Effector memory CD8-positive, alpha-beta T cell (primary cell): Measurements from ENCODE around the gene GATA3.

Experiments used
- ATAC-seq: fragments of 150-1000 bp; cut with Tn5 transposase; replicated peaks from 2 replicates; pipeline ENCODE4 v1.10.0; 2021; ENCODE audit warnings: mild to moderate bottlenecking, moderate library complexity
- DNase-seq, 3 experiments: peaks; one replicate each; pipeline ENCODE4 v3.0.0; 2021
- H3K27ac Mint-ChIP-seq, 2 donors: one replicate each; pipeline ENCODE4 v1.8.0; 2022; ENCODE audit warnings: mild to moderate bottlenecking in 2 of 2, mixed read lengths in 2 of 2, moderate library complexity in 2 of 2
- H3K27me3 Mint-ChIP-seq, 2 donors: one replicate each; pipeline ENCODE4 v1.8.0; 2022; ENCODE audit warnings: mixed read lengths in 2 of 2
- H3K36me3 Mint-ChIP-seq: one replicate; pipeline ENCODE4 v1.8.0; 2022; ENCODE audit warnings: mild to moderate bottlenecking, moderate library complexity, mixed read lengths; ENCODE audit not compliant: insufficient read depth
- H3K4me1 Mint-ChIP-seq, 2 donors: one replicate each; pipeline ENCODE4 v1.8.0; 2022; ENCODE audit warnings: low read depth in 2 of 2, mixed read lengths in 2 of 2
- H3K4me3 Mint-ChIP-seq, 2 donors: one replicate each; pipeline ENCODE4 v1.8.0; 2022; ENCODE audit warnings: mild to moderate bottlenecking in 2 of 2, mixed read lengths in 2 of 2, moderate library complexity in 2 of 2
- H3K9me3 Mint-ChIP-seq, 2 donors: one replicate each; pipeline ENCODE4 v1.8.0; 2022; ENCODE audit warnings: mixed read lengths in 2 of 2

Gene GATA3

DNA sequence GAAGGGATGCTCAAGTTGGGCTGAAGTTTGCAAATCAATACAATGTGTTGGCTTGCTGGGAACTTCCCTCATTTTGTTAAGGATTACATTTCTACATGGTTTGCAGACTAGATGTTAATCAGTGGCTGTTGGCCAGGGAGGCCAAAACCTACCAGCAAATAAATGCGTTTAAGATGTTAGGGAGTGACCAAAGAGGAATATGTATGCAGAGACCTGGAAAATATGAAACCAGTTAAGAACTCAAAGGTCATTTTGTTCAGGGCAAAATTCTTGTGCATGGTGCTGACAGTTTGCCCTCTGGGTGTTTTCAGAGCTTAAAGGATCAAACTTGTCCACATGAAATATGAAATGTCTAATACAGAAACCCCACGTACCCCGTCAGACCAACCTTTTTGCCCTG, 30.3 kb downstream of the GATA3 start:
- DNase-seq: no peak
- Mint-ChIP-seq H3K4me3 (no peak overlapping the region), H3K27ac (no peak overlapping the region), H3K27me3 (no peaks in the 10 kb centered on the region), H3K9me3 (no peaks in the 10 kb centered on the region), H3K4me1 (peaks cover 7 to 10% of the 10 kb centered on the region in 2 donors), H3K36me3 (peaks cover 19% of the 10 kb centered on the region)
- ATAC-seq: no peak

DNA sequence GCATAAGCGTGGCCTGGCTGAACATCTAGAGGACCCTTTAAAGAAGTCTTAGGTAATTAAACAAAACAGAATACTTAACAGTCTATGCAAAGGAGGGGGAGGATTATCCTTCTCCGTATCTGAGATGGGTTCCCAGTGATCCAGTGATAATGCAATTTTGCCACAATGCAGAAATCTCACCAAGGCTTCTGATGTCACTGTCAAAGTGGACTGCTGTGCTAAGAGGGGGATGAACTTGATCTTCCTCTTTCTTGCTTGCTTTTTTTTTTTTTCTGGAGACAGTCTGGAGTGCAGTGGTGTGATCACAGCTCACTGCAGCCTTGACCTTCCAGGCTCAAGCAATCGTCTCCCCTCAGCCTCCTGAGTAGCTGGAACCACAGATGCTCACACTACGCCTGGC, 30.8 kb downstream of the GATA3 start:
- no peak for ATAC-seq
- H3K27ac Mint-ChIP-seq: no peak overlapping the region
- no peak for DNase-seq
- H3K4me1 Mint-ChIP-seq: peaks cover 7 to 10% of the 10 kb centered on the region in 2 donors
- H3K36me3 Mint-ChIP-seq: peaks cover 15% of the 10 kb centered on the region
- no peak overlapping the region for H3K4me3 Mint-ChIP-seq
- no peaks in the 10 kb centered on the region for H3K27me3 Mint-ChIP-seq
- no peaks in the 10 kb centered on the region for H3K9me3 Mint-ChIP-seq

DNA sequence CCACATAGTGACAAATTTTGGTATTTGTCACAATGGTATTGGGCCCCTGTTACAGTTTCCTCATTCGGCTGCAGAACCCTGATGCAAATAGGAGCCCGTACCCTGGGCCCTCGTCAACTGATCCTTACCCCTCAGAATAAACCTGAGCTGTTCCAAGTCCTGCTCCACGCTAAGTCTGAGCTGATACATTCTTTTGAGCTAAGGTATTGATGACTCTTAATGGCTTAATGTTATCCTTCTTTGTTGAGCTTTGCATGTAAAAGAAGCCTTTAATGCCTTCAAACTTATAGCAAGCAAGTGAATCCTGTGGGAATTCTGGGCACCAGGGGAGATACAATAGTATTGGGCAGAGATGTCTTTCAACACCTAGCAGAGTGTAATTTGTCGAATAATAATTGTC, 31.8 kb downstream of the GATA3 start:
- Mint-ChIP-seq H3K36me3 (peaks cover 11% of the 10 kb centered on the region), H3K27me3 (no peaks in the 10 kb centered on the region), H3K4me3 (no peak overlapping the region), H3K27ac (peak overlapping the region in 1 of 2 donors; percentile 15), H3K4me1 (peaks cover 7 to 10% of the 10 kb centered on the region in 2 donors), H3K9me3 (no peaks in the 10 kb centered on the region)
- ATAC-seq (no peak), DNase-seq (no peak)

DNA sequence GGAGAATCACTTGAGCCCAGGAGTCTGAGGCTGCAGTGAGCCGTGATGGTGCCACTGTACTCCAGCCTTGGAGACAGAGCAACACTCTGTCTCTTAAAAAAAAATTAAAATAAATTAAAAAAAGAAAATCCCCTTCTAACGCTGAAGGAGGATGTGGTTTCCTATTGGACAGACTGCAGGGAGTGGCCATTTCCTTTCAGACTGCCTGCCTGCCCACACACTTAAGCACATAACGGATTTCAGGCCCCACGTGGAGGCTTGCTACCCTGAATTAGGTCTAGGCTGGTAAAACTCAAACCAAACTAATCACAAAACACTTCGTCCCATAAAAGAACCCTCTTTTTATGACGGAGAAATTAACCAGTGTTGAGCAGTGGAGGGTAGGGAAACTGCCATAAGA, 34.0 kb downstream of the GATA3 start:
- Mint-ChIP-seq H3K27ac (peak overlapping the region; percentile 38 to 46), H3K36me3 (peaks cover 11% of the 10 kb centered on the region), H3K9me3 (no peaks in the 10 kb centered on the region), H3K4me3 (peak overlapping the region; percentile 25 to 31), H3K27me3 (no peaks in the 10 kb centered on the region), H3K4me1 (peaks cover 7 to 10% of the 10 kb centered on the region in 2 donors)
- peak; percentile 100 for ATAC-seq
- DNase-seq: peak; percentile 41 to 44 (median 42)

DNA sequence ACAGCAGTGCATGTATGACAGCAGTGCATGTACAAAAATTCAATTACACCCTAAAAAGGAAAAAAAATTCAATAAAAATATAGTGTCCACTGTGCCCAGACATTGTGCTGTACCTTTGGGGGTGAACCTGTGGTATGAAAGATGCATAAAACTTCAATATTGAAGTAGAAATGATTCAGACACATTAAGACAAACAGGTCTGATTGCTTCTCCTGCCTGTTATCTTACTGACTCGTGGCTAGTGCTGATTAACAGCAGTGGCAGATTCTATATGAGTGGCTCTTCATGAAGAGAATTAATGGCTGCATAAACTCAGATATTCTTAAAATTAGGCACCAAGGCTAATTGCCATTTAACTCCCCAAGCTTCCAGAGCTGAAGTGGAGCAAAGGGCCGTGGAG, 37.9 kb downstream of the GATA3 start:
- DNase-seq (no peak), ATAC-seq (no peak)
- Mint-ChIP-seq H3K27ac (peak overlapping the region in 1 of 2 donors; percentile 71), H3K9me3 (no peaks in the 10 kb centered on the region), H3K27me3 (no peaks in the 10 kb centered on the region), H3K4me1 (peaks cover 9 to 14% of the 10 kb centered on the region in 2 donors), H3K4me3 (no peak overlapping the region), H3K36me3 (peaks cover 5% of the 10 kb centered on the region)

DNA sequence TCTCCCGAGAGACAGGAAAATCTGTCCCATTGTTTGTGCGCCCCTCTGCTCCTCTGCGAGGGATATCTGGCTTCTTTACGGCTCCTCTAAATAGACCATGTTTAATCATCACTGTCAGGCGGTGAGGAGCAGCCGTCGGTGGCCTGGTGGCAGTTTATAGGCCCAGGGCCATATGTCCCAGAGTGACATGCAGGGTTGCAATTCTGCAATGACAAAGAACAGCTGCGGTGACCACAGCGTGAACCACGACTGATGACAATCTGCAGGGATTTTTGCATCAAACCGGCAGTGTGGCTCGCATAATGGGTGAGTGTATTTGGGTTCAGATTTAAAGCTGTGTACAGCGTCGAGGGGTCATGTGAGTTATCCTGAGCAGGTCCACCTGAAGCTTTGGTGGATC, 41.5 kb downstream of the GATA3 start:
- Mint-ChIP-seq H3K27me3 (no peaks in the 10 kb centered on the region), H3K4me1 (peaks cover 9% of the 10 kb centered on the region in 2 donors), H3K27ac (no peak overlapping the region), H3K9me3 (no peaks in the 10 kb centered on the region), H3K4me3 (no peak overlapping the region), H3K36me3 (peaks cover 5% of the 10 kb centered on the region)
- peak; percentile 51 for ATAC-seq
- DNase-seq: peak in 1 of 3 experiments; percentile 11

DNA sequence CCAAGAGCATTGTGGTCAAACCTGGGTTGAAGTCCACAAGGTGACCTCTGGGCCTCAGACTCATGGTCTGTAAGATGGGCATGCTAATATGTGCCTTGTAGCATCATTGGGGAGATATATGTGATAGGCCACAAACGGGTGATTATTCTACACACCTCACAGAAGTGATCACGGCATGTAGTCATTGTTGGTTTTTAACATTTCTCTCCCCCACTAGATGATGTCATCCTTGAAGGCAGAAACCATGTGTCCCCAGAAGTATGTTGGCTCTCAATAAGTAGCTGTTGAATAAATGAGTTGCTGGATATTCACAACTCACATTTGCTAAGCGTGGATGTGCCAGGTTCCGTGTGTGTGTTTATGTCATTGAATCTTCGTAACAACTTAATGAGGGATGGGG, 42.4 kb downstream of the GATA3 start:
- Mint-ChIP-seq H3K9me3 (no peaks in the 10 kb centered on the region), H3K4me1 (peaks cover 9% of the 10 kb centered on the region in 2 donors), H3K4me3 (no peak overlapping the region), H3K27me3 (no peaks in the 10 kb centered on the region), H3K36me3 (peaks cover 9% of the 10 kb centered on the region), H3K27ac (no peak overlapping the region)
- no peak for ATAC-seq
- DNase-seq: no peak

DNA sequence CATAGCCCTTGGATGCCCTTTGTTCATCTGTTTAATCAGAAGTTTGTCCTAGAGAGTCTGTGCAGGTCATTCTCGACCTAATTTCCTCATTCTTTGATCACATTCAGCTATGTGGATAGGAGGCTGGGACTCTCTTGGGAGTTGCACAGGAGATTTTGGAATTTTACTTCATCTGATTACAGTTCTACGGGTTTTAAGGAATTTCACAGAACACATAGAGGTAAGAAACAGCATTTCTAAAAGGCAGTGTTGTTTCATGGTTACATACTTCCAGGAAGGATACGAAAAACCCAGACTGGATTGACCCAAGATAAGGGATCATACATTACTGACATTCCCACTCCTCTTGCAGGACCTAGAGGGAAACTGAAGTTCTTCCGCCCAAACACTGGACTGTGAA, 45.9 kb downstream of the GATA3 start:
- ATAC-seq (no peak), DNase-seq (no peak)
- H3K4me1 Mint-ChIP-seq: peaks cover 6 to 11% of the 10 kb centered on the region in 2 donors
- no peak overlapping the region for H3K4me3 Mint-ChIP-seq
- H3K9me3 Mint-ChIP-seq: no peaks in the 10 kb centered on the region
- peaks cover 7% of the 10 kb centered on the region for H3K36me3 Mint-ChIP-seq
- H3K27me3 Mint-ChIP-seq: no peaks in the 10 kb centered on the region
- no peak overlapping the region for H3K27ac Mint-ChIP-seq

DNA sequence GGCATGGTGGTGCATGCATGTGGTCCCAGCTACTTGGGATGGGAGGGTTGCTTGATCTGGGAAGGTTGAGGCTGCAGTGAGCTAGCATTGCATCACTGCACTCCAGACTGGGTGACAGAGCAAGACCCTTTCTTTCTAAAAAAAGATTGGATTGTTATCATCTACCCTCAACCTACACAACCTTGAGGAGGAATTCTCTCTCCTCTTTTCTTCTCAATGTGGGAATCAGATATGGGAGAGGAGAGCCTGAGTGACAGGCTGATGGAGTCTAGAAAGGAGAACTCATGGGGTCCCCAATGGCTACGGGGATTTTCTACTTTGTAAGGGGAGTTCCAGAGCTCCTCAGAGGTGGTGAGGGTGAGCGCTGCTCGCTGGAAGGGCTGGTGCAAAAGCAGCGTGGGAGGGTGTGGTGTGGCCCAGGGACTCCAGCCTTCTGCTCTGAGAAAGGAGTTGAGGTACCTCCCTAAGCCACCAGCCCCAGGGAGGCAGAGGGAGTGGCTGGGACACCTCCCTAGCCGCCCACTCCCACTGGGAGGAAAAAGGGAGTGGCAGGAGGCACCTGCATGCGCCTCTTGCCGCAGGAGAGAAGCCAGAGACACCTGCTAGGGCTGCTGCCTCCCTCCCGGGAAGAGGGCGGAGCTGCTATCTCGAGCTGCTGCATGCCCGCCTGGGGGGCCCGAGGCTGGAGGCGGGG, 48.4 kb downstream of the GATA3 start:
- Mint-ChIP-seq H3K27ac (peak overlapping the region in 1 of 2 donors; percentile 91), H3K4me3 (peak overlapping the region in 1 of 2 donors; percentile 55), H3K9me3 (no peaks in the 10 kb centered on the region), H3K36me3 (peaks cover 7% of the 10 kb centered on the region), H3K4me1 (peaks cover 6% of the 10 kb centered on the region in 2 donors), H3K27me3 (no peaks in the 10 kb centered on the region)
- DNase-seq (no peak), ATAC-seq (peak; percentile 60)

DNA sequence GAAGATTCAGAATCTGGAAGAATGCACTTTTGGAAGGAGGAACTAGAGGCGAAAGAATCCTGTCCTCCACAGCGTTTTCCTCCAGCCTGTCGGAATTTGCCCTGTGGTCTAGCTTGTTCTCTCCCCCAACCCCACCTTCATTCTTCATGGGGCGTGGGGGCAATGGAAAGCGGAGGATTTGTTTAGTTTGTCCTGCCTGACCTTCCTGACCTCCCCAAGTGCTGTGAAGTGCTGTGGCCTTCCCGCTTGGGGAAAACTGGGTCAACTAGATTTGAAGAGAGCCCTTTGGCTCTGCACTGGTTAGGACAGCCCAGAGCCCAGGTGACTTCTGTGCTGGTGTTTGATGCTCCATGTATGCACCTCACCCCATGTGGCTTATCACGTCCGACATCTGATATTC, 49.1 kb downstream of the GATA3 start:
- DNase-seq (no peak), ATAC-seq (no peak)
- Mint-ChIP-seq H3K4me1 (peaks cover 6% of the 10 kb centered on the region in 2 donors), H3K4me3 (no peak overlapping the region), H3K9me3 (no peaks in the 10 kb centered on the region), H3K36me3 (peaks cover 7% of the 10 kb centered on the region), H3K27me3 (no peaks in the 10 kb centered on the region), H3K27ac (peak overlapping the region in 1 of 2 donors; percentile 31)

DNA sequence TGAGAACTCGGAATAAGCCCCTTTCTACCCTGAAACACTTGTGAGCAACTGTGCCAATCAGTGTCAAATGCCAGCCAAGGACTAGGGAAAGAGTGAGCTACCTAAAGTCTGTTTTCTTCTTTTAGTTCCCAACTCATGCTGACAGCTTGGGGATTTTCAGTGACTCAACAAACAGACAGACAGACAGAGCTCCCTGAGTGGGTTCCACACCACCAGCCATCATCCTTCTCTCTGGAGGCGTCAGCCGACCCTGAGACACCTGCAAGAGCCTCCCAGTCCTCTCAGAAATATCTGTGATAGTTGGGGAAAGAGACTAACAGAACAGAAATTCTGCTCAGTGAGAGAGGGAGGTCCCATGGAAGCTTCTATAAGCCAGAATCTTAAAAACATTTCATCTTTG, 49.5 kb downstream of the GATA3 start:
- ATAC-seq (no peak), DNase-seq (no peak)
- peak overlapping the region in 1 of 2 donors; percentile 31 for H3K27ac Mint-ChIP-seq
- H3K4me1 Mint-ChIP-seq: peaks cover 6% of the 10 kb centered on the region in 2 donors
- H3K27me3 Mint-ChIP-seq: no peaks in the 10 kb centered on the region
- no peaks in the 10 kb centered on the region for H3K9me3 Mint-ChIP-seq
- no peak overlapping the region for H3K4me3 Mint-ChIP-seq
- peaks cover 7% of the 10 kb centered on the region for H3K36me3 Mint-ChIP-seq

DNA sequence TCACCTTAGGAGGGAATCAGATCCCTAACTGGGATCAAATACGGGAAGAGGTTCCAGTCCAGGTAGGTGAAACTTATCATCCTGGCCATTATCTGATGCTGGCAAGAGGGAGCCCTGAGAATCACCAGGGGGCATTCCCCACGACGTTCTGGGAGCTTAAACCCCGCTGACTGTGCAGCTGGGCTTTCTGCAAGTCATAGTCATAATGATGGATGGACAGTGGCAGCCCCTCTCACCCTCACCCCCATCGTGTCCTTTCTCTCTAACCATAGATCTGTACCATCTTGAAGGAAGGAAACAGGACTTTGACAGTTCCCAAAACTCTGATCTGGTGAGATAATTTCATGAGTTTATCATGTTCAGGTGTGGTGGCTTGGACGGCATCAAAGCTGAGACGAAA, 50.2 kb downstream of the GATA3 start:
- Mint-ChIP-seq H3K36me3 (peaks cover 7% of the 10 kb centered on the region), H3K27me3 (no peaks in the 10 kb centered on the region), H3K9me3 (no peaks in the 10 kb centered on the region), H3K27ac (no peak overlapping the region), H3K4me1 (peaks cover 6% of the 10 kb centered on the region in 2 donors), H3K4me3 (no peak overlapping the region)
- DNase-seq (no peak), ATAC-seq (no peak)

DNA sequence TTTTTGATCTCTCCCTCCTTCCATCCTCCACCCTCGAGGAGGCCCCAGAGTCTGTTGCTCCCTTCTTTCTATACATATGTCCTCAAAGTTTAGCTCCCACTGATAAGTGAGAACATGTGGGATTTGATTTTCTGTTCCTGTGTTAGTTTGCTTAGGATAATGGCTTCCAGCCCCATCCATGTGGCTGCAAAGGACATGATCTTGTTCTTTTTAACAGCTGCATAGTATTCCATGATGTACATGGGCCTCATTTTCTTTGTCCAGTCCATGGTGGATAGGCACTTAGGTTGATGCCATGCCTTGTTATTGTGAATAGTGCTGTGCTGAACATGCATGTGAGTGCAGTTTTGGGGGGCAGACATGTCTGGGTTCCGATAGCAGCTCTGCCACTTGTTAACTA, 51.4 kb downstream of the GATA3 start:
- Mint-ChIP-seq H3K27me3 (no peaks in the 10 kb centered on the region), H3K4me1 (peaks cover 6% of the 10 kb centered on the region in 2 donors), H3K36me3 (peaks cover 7% of the 10 kb centered on the region), H3K4me3 (no peak overlapping the region), H3K9me3 (no peaks in the 10 kb centered on the region), H3K27ac (no peak overlapping the region)
- DNase-seq (no peak), ATAC-seq (no peak)

DNA sequence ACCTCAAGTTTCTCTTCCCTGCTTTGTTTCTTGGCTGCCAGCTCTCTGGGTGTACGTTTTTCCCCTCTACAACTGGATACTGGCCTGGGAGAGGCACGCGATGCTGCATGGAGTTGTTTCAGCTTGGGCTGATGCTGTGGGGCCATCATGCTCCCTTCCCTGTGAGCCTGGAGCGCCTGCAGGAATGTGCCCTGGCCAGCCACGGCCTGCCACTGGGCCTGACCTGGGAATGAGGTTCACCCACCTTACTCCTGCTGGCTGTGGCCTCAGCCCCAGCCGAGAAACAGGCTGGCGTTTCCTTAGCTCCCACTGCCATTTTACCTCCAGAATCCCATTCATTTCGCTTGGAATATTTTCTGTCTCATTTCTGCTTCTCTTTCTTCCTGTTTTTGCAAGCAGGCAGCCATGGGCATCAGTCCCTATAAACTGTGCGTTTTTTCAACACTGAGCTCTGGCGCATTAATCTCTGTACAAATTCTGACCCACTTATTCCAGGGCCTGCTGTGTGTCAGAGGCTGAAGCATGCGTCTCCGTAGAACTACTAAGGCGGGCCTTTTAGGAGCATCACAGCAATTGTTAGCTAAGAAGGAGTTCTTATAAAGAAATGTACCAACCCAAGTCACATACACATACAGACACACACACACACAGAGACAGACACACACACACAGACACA, 57.9 kb downstream of the GATA3 start:
- no peak overlapping the region for H3K27ac Mint-ChIP-seq
- ATAC-seq (no peak), DNase-seq (no peak)
- H3K27me3 Mint-ChIP-seq: no peaks in the 10 kb centered on the region
- H3K4me3 Mint-ChIP-seq: no peak overlapping the region
- H3K9me3 Mint-ChIP-seq: no peaks in the 10 kb centered on the region
- H3K36me3 Mint-ChIP-seq: no peaks in the 10 kb centered on the region
- peaks cover 0 to 3% of the 10 kb centered on the region in 2 donors for H3K4me1 Mint-ChIP-seq
